ENCODE data around the gene SLF2. TPM values are rescaled to one million over a fixed set of nuclear protein-coding genes. Genes with fewer than 3 reads are reported as not detected.

Gene SLF2
- total RNA-seq, 4 donors from 2014 or later, result 34.1 to 47.9 (median 40.4) TPM

DNA sequence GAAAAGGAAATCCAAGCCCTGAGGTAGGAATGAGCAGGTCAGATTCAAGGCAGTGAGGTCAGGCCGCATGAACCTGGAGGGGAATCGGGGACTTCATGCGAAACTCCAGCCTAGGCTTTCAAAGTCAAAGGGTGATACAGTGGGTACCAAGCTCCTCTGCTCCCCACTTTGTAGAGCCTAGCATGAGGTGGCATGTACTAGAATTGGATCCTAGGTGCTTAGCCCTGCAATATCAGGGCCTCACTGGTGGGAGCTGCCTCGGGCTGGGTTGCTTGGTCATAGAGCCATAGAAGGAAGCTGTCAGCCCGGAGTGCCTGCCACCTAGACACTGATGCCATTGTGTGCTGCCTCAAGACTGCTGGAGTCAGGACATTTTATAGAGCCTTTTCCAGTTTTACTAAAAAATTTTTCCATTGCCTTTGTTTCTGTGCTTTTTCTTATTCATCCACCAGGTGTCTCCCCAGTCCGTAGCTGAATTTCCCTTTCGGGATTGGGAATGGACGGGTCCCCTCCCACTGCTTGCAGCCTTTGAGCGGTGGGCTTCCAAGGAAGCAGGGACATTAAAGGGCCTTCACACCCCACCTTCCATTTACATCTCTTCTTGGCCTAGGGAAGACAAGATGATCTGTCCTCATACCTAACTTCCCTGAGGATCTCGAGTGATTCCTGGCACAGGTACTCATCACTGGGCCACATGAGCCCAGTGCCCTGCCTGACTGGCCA is 81.4 kb downstream of the SLF2 start:
- no peaks in the 10 kb centered on the region for H3K9me3 ChIP-seq
- peak in 1 of 2 donors; percentile 33 for DNase-seq
- peaks cover 12 to 15% of the 10 kb centered on the region in 2 donors for H3K4me1 ChIP-seq
- intact Hi-C loops (cut with DNase I), result loop anchor here (2.0 kb wide), 1 partner anchor 19 kb away; no protein-coding TSS in a partner anchor
- no peaks in the 10 kb centered on the region for H3K27me3 ChIP-seq
- no peak overlapping the region for H3K27ac ChIP-seq
- WGBS, 2 donors, result 55 to 61% methylated on average over 9 to 10 of the region's 10 CpGs
- H3K36me3 ChIP-seq, result peaks cover 0 to 18% of the 10 kb centered on the region in 2 donors
- no peak overlapping the region for H3K4me3 ChIP-seq (replicated peaks in 1 of 3)
- TF ChIP-seq, protein P1, sequence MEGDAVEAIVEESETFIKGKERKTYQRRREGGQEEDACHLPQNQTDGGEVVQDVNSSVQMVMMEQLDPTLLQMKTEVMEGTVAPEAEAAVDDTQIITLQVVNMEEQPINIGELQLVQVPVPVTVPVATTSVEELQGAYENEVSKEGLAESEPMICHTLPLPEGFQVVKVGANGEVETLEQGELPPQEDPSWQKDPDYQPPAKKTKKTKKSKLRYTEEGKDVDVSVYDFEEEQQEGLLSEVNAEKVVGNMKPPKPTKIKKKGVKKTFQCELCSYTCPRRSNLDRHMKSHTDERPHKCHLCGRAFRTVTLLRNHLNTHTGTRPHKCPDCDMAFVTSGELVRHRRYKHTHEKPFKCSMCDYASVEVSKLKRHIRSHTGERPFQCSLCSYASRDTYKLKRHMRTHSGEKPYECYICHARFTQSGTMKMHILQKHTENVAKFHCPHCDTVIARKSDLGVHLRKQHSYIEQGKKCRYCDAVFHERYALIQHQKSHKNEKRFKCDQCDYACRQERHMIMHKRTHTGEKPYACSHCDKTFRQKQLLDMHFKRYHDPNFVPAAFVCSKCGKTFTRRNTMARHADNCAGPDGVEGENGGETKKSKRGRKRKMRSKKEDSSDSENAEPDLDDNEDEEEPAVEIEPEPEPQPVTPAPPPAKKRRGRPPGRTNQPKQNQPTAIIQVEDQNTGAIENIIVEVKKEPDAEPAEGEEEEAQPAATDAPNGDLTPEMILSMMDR (IDR thresholded peaks at IDR 0.05), result peak; percentile 22 to 86 (median 60)
- no peak for TF ChIP-seq POLR2A (IDR thresholded peaks at IDR 0.05)

GRCh38 chr10:100995181-100995580 is 82.4 kb downstream of the SLF2 start:
- 56 to 62% methylated on average over 2 to 6 of the region's 6 CpGs for WGBS, 2 donors
- no peak overlapping the region for H3K27ac ChIP-seq
- H3K9me3 ChIP-seq, result no peaks in the 10 kb centered on the region
- no peak for DNase-seq
- intact Hi-C loops (cut with DNase I), result loop anchor here (2.0 kb wide), 1 partner anchor 18 kb away; no protein-coding TSS in a partner anchor
- H3K36me3 ChIP-seq, result peaks cover 0 to 18% of the 10 kb centered on the region in 2 donors
- H3K4me1 ChIP-seq, result peaks cover 12 to 15% of the 10 kb centered on the region in 2 donors
- TF ChIP-seq, protein P1 (IDR thresholded peaks at IDR 0.05), result no peak
- TF ChIP-seq POLR2A (IDR thresholded peaks at IDR 0.05), result no peak
- H3K4me3 ChIP-seq (replicated peaks in 1 of 3), result no peak overlapping the region
- no peaks in the 10 kb centered on the region for H3K27me3 ChIP-seq

- DNase-seq, result peak; percentile 64 to 66
- peak overlapping the region; percentile 99 to 100 (median 99) for H3K27ac ChIP-seq
- TF ChIP-seq POLR2A (IDR thresholded peaks at IDR 0.05), result peak; percentile 20 to 76
- TF ChIP-seq, protein P1 (IDR thresholded peaks at IDR 0.05), result peak in 1 of 6 experiments; percentile 30
- intact Hi-C loops (cut with DNase I), result no loop called here
- H3K9me3 ChIP-seq, result no peaks in the 10 kb centered on the region
- no peaks in the 10 kb centered on the region for H3K27me3 ChIP-seq
- WGBS, 2 donors, result 3 to 7% methylated on average over 15 to 28 of the region's 46 CpGs
- peaks cover 28 to 29% of the 10 kb centered on the region in 2 donors for H3K4me1 ChIP-seq
- peaks cover 0 to 5% of the 10 kb centered on the region in 2 donors for H3K36me3 ChIP-seq
- H3K4me3 ChIP-seq (replicated peaks in 1 of 3), result peak overlapping the region; percentile 59 to 67 (median 62)
Measured at GRCh38 chr10:100996678-100997359, 84.1 kb downstream of the SLF2 start.

- H3K27me3 ChIP-seq, result no peaks in the 10 kb centered on the region
- peak; percentile 69 to 75 for DNase-seq
- TF ChIP-seq POLR2A (IDR thresholded peaks at IDR 0.05), result peak; percentile 36 to 51
- TF ChIP-seq, protein P1 (IDR thresholded peaks at IDR 0.05), result peak; percentile 33 to 87 (median 79)
- intact Hi-C loops (cut with DNase I), result no loop called here
- peak overlapping the region; percentile 59 to 67 (median 62) for H3K4me3 ChIP-seq (replicated peaks in 1 of 3)
- H3K9me3 ChIP-seq, result no peaks in the 10 kb centered on the region
- peaks cover 0 to 5% of the 10 kb centered on the region in 2 donors for H3K36me3 ChIP-seq
- peaks cover 29 to 37% of the 10 kb centered on the region in 2 donors for H3K4me1 ChIP-seq
- WGBS, 2 donors, result 0% methylated on average over 13 to 24 of the region's 66 CpGs
- H3K27ac ChIP-seq, result peak overlapping the region; percentile 99 to 100 (median 99)
Measured at GRCh38 chr10:100997360-100998182, 84.8 kb downstream of the SLF2 start.
